ENCODE results near the gene DND1. TPM values are rescaled to one million over a fixed set of nuclear protein-coding genes. Genes with fewer than 3 reads are reported as not detected.

DND1 gene
- total RNA-seq, 1 donor = not detected

GRCh38 chr5:140707812-140708211 is 34.4 kb upstream of the DND1 start:
- H3K4me3 ChIP-seq (ENCODE audit: low read depth, low read length) = no peak overlapping the region
- no peak for TF ChIP-seq CTCF (IDR thresholded peaks at IDR 0.05; ENCODE audit: insufficient read depth, low read depth, low read length)
- no peak for DNase-seq (ENCODE audit: low read depth)

GRCh38 chr5:140700177-140701144 is 27.1 kb upstream of the DND1 start, which contains the start of gene ZMAT2:
TSS of gene ZMAT2 (plus strand) at chr5:140700447. CDS start at chr5:140700461, 14 bp downstream.
- DNase-seq (ENCODE audit: low read depth) = peak; percentile 99
- no peak for TF ChIP-seq CTCF (IDR thresholded peaks at IDR 0.05; ENCODE audit: insufficient read depth, low read depth, low read length)
- peak within 1 kb of the TSS; percentile 94 for H3K4me3 ChIP-seq (ENCODE audit: low read depth, low read length)

GRCh38 chr5:140696891-140697492 is 23.6 kb upstream of the DND1 start:
- no peak for DNase-seq (ENCODE audit: low read depth)
- no peak for TF ChIP-seq CTCF (IDR thresholded peaks at IDR 0.05; ENCODE audit: insufficient read depth, low read depth, low read length)
- no peak overlapping the region for H3K4me3 ChIP-seq (ENCODE audit: low read depth, low read length)

- no peak for TF ChIP-seq CTCF (IDR thresholded peaks at IDR 0.05; ENCODE audit: insufficient read depth, low read depth, low read length)
- no peak overlapping the region for H3K4me3 ChIP-seq (ENCODE audit: low read depth, low read length)
- peak; percentile 5 for DNase-seq (ENCODE audit: low read depth)
Measured at GRCh38 chr5:140694276-140694675, 20.9 kb upstream of the DND1 start.

GRCh38 chr5:140690941-140691924 is 17.9 kb upstream of the DND1 start, which contains the start of the genes HARS1 and HARS2:
TSS of gene HARS1 (minus strand) at chr5:140691370. CDS start at chr5:140691304, 66 bp downstream.
TSS of gene HARS2 (plus strand) at chr5:140691455. CDS start at chr5:140691649, 194 bp downstream.
- no peak for TF ChIP-seq CTCF (IDR thresholded peaks at IDR 0.05; ENCODE audit: insufficient read depth, low read depth, low read length)
- H3K4me3 ChIP-seq (ENCODE audit: low read depth, low read length) = peak within 1 kb of the TSS; percentile 84
- peak; percentile 95 for DNase-seq (ENCODE audit: low read depth)

- DNase-seq (ENCODE audit: low read depth) = no peak
- no peak for TF ChIP-seq CTCF (IDR thresholded peaks at IDR 0.05; ENCODE audit: insufficient read depth, low read depth, low read length)
- H3K4me3 ChIP-seq (ENCODE audit: low read depth, low read length) = peak overlapping the region; percentile 84
Measured at GRCh38 chr5:140690376-140690932, 17.1 kb upstream of the DND1 start.

Measured in fibroblast of villous mesenchyme (primary cell).